ENCODE results near the gene CDON. TPM values are rescaled to one million over a fixed set of nuclear protein-coding genes. Genes with fewer than 3 reads are reported as not detected.

The CDON gene
- total RNA-seq, 1 donor from 2014 or later: 0.24 TPM

GRCh38 chr11:126082251-126083109 lies 19.8 kb upstream of the CDON start:
- DNase-seq: no peak
- no peaks in the 10 kb centered on the region for H3K9me3 Mint-ChIP-seq
- TF ChIP-seq CTCF (IDR thresholded peaks at IDR 0.05): no peak
- intact Hi-C loops (cut with micrococcal nuclease): no loop called here
- ChIA-PET POLR2A (no interaction called here), CTCF (no interaction called here)
- H3K4me1 Mint-ChIP-seq: no peaks in the 10 kb centered on the region
- ATAC-seq (ENCODE audit: low read depth): no peak
- peaks cover 15% of the 10 kb centered on the region for H3K27me3 Mint-ChIP-seq
- no peak overlapping the region for H3K4me3 Mint-ChIP-seq
- no peaks in the 10 kb centered on the region for H3K36me3 Mint-ChIP-seq (ENCODE audit: low read depth)
- no peak overlapping the region for H3K27ac Mint-ChIP-seq

GRCh38 chr11:126081915-126082250 lies 19.2 kb upstream of the CDON start:
- intact Hi-C loops (cut with micrococcal nuclease): no loop called here
- Mint-ChIP-seq H3K4me3 (no peak overlapping the region), H3K27ac (no peak overlapping the region), H3K4me1 (no peaks in the 10 kb centered on the region), H3K36me3 (ENCODE audit: low read depth) (no peaks in the 10 kb centered on the region), H3K9me3 (no peaks in the 10 kb centered on the region), H3K27me3 (peaks cover 15% of the 10 kb centered on the region)
- ATAC-seq (ENCODE audit: low read depth) (no peak), DNase-seq (no peak)
- ChIA-PET POLR2A (no interaction called here), CTCF (no interaction called here)
- no peak for TF ChIP-seq CTCF (IDR thresholded peaks at IDR 0.05)

GRCh38 chr11:126080161-126080941 lies 17.7 kb upstream of the CDON start:
- Mint-ChIP-seq H3K27me3 (peaks cover 15% of the 10 kb centered on the region), H3K4me1 (no peaks in the 10 kb centered on the region), H3K36me3 (ENCODE audit: low read depth) (no peaks in the 10 kb centered on the region), H3K27ac (no peak overlapping the region), H3K9me3 (no peaks in the 10 kb centered on the region), H3K4me3 (no peak overlapping the region)
- ChIA-PET POLR2A (no interaction called here), CTCF (no interaction called here)
- TF ChIP-seq CTCF (IDR thresholded peaks at IDR 0.05): no peak
- intact Hi-C loops (cut with micrococcal nuclease): no loop called here
- no peak for DNase-seq
- ATAC-seq (ENCODE audit: low read depth): no peak

GRCh38 chr11:126079621-126080124 lies 17.0 kb upstream of the CDON start:
- no peak overlapping the region for H3K4me3 Mint-ChIP-seq
- intact Hi-C loops (cut with micrococcal nuclease): no loop called here
- H3K4me1 Mint-ChIP-seq: no peaks in the 10 kb centered on the region
- H3K27me3 Mint-ChIP-seq: peaks cover 17% of the 10 kb centered on the region
- H3K9me3 Mint-ChIP-seq: no peaks in the 10 kb centered on the region
- H3K36me3 Mint-ChIP-seq (ENCODE audit: low read depth): no peaks in the 10 kb centered on the region
- no peak overlapping the region for H3K27ac Mint-ChIP-seq
- ATAC-seq (ENCODE audit: low read depth) (no peak), DNase-seq (no peak)
- TF ChIP-seq CTCF (IDR thresholded peaks at IDR 0.05): no peak
- ChIA-PET POLR2A (no interaction called here), CTCF (no interaction called here)

GRCh38 chr11:126076641-126077040 lies 14.0 kb upstream of the CDON start:
- DNase-seq (no peak), ATAC-seq (ENCODE audit: low read depth) (no peak)
- no peaks in the 10 kb centered on the region for H3K36me3 Mint-ChIP-seq (ENCODE audit: low read depth)
- intact Hi-C loops (cut with micrococcal nuclease): no loop called here
- no peak overlapping the region for H3K27ac Mint-ChIP-seq
- peaks cover 7% of the 10 kb centered on the region for H3K27me3 Mint-ChIP-seq
- no peak for TF ChIP-seq CTCF (IDR thresholded peaks at IDR 0.05)
- ChIA-PET CTCF (no interaction called here), POLR2A (no interaction called here)
- no peaks in the 10 kb centered on the region for H3K9me3 Mint-ChIP-seq
- no peaks in the 10 kb centered on the region for H3K4me1 Mint-ChIP-seq
- no peak overlapping the region for H3K4me3 Mint-ChIP-seq
